Kidney tubule cell (primary cell): Measurements from ENCODE around the gene EZH2.

Experiments
- DNase-seq: peaks from one replicate; pipeline ENCODE4 v3.0.0-alpha.2; 2018; ENCODE audit warnings: low spot score

The EZH2 gene

GRCh38 chr7:148761499-148762278, 122.4 kb downstream of the EZH2 start:
- DNase-seq = no peak
